ENCODE data around the gene ATXN7.

The ATXN7 gene, protein sequence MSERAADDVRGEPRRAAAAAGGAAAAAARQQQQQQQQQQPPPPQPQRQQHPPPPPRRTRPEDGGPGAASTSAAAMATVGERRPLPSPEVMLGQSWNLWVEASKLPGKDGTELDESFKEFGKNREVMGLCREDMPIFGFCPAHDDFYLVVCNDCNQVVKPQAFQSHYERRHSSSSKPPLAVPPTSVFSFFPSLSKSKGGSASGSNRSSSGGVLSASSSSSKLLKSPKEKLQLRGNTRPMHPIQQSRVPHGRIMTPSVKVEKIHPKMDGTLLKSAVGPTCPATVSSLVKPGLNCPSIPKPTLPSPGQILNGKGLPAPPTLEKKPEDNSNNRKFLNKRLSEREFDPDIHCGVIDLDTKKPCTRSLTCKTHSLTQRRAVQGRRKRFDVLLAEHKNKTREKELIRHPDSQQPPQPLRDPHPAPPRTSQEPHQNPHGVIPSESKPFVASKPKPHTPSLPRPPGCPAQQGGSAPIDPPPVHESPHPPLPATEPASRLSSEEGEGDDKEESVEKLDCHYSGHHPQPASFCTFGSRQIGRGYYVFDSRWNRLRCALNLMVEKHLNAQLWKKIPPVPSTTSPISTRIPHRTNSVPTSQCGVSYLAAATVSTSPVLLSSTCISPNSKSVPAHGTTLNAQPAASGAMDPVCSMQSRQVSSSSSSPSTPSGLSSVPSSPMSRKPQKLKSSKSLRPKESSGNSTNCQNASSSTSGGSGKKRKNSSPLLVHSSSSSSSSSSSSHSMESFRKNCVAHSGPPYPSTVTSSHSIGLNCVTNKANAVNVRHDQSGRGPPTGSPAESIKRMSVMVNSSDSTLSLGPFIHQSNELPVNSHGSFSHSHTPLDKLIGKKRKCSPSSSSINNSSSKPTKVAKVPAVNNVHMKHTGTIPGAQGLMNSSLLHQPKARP

DNA sequence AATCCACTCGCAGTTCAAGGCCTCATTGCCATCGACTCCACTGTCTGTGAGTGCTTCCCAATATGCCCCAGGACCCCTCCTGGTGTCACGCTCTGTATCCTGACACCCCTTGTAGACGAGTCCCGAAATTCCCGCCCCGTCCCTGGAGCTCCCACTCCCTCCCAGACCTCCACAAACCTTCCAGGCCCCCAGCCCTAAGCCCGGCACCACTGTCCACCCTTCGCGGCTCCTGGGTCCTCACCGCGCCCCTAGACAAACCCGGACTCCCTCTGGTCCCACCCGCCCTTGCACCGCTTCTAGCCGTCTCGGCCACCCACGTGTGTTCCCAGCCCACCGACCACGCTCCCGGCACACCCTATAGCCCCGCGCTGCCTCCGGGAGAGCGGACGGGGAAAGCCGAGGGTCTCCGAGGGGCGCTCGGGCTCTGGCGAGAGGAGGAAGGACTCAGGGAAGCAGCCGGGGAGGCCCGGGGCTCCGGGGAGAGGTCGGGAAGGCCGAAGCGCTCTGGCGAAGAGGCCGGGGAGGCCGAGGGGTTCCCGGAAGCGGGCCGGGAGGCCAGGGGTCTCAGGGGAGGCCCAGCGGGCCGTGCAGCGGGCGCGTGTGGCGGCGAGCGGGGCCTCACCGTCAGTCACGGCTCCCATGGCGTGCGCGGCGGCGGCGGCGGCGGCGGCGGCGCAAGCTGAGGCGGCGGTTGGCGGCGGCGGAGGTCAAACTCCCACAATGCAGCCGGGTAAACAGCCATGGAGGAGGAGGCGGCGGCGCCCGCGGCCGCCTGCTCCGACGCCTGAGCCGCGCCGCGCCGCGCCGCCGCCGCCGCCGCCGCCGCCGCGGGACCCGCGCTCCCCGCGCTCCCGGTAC lies at the start of gene ATXN7, which contains the start of gene THOC7:
Gene ATXN7, plus strand, starts transcription at position 718 of the 858 bp plus-strand sequence. CDS start 48,732 bp downstream, outside the sequence.
Gene THOC7, minus strand, starts transcription at position 656 of the 858 bp plus-strand sequence. Its CDS starts 15 bp downstream, at position 641.
- DNase-seq: peak; percentile 54

DNA sequence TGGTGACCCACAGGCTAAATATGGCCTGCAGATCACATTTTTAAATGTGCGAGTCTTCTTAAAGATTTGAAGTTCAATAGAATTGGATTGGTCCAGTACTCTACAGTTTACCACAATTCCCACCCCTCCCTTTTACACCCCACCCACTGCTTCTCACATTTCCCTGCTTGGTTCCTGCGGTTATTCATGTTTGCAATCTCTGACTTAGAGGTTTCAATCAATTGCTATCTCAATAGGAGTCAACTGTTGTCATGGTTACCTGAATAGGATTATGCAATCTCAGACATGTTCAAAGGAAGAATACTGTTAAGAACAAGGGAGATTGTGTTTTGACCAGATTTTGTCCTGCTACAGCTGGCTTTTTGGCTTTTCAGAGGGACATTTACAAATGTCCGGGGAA lies 49.4 kb upstream of the ATXN7 start:
- peak; percentile 71 for DNase-seq

DNA sequence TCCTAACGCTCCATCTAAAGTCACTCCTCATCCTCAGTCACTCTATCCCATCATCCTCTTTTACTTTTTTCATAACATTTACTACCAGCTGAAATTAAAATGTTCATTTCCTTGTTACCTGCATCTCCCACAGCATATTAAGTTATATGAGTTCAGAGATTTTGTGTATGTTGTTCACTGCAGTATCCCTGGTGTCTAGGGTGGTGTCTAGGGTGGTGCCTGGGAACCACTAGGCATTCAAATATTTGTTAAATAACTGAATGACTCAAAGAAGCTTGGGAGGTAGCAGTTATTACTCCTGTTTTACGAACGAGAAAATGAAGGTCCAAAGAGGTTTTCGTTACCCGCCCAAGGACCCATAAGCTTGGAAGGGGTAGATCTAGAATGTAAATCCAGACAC lies 46.4 kb upstream of the ATXN7 start:
- DNase-seq: no peak

DNA sequence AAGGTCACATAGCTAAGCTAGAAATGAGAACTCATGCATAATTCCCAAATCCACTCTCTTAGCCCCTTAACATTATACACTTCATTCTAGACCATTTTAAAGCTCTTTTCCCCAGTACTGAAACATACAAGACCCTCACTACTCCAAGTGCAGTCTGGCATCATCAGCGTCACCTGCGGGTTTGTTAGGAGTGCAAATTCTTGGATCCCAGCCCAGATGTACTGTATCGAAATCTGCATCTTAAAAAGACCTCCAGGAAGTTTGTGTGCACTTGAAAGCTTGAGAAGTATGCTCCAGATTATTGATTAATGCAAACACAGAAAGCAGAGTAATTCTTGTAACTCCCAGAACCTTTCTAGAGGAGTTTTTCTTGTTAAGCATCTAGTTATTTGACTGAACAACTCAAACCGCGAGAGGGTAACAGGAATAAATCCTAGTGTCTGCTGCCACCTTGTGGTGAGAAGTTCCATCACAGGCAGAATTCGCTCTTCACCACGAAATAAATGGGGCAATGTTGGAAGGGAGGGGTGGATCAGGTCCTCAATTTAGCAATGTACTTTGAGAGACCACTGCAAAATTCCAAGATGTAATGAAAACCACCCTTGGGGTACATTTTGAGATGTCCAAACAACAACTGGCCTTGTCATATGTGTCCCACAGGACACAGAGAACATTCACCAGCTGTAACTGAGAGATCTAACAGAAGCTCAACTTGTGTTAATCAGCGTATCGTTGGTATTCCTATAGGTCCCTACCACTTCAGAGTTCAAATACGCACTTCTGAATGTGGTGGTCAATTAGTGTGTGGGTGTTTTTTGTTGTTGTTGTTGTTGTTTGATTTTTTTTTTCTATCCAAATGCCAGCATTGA lies 45.2 kb upstream of the ATXN7 start:
- peak; percentile 35 for DNase-seq

DNA sequence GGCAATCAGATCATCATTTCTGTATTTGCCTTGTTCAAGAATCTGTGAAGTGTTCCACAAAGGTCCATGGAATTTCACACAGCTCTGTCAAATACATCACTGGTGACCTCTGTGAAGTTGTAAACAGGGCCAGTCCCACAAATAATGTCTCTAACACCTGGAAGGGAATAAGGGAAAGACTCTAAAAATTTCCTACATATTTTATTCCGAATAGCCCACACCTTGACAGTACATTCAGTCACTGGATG lies 44.6 kb upstream of the ATXN7 start, which contains the start of gene C3orf49:
Gene C3orf49, plus strand, starts transcription at position 149 of the 248 bp plus-strand sequence. CDS start 173 bp downstream, outside the sequence.
- DNase-seq: no peak

DNA sequence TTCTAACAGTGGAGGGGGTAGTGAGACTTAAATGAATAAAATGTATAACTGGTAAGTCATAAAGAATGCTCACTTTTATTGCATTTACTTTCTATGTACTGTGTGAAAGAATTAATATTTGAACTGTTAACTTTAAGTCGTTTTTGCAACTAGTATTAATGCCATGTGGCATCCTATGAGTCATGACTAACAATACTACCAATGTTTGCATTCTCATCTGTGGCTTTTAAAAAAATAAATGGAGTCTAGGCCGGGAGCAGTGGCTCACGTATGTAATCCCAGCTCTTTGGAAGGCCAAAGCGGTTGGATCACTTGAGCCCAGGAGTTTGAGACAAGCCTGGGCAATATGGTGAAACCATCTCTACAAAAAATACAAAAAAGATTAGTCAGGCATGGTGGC lies 39.4 kb upstream of the ATXN7 start:
- DNase-seq: no peak

DNA sequence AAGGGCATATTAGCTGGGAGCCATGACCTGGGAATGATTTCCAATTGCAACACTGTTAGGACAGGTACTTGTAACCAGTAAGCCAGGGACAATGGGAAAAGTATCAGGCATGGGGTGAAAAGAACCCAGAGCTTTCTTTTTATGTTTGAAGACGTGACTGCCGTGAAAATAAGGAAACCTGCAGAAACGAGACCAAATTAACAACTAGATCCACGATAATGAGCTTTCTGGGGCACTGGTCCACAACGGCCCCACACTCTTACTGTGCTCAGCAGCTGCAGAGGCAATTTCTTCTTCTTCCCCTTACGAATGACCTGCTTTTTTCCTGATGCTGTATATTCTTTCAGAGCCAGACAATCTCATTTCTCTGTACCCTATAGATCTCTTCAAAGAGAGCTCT lies 33.1 kb upstream of the ATXN7 start:
- DNase-seq: no peak

DNA sequence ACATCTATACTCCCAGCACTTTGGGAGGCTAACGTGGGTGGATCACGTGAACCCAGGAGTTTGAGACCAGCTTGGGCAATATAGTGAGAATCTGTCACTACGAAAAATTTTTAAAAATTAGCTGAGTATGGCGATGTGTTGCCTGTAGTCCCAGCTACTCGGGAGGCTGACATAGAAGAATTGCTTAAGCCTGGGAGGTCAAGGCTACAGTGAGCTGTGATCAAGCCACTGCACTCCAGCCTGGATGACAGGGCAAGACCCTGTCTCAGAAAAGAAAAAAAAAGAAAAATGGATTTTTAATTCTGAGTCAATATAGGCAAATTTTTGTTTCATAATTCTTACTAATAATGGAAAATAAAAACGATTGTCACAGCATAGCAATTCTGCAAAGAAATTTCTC lies 31.3 kb upstream of the ATXN7 start:
- DNase-seq: no peak

DNA sequence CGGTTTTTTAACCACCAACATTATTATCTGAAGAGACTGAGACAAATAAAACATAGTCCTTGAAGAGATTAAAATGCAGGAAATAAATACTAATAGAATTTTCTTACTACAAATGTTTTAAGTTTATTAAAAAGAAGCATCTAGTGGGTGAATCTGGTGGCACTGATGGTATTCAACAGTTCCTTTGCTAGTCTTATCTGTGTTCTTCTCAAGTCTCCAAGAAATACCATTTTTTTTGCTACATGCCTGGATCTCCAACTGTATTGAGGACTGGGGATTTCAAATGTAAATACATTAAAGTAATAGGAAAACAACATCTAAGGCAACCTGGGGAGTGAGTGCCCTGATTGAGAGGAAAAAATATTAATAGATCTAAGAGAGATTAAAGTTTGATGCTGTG lies 22.0 kb upstream of the ATXN7 start:
- no peak for DNase-seq

DNA sequence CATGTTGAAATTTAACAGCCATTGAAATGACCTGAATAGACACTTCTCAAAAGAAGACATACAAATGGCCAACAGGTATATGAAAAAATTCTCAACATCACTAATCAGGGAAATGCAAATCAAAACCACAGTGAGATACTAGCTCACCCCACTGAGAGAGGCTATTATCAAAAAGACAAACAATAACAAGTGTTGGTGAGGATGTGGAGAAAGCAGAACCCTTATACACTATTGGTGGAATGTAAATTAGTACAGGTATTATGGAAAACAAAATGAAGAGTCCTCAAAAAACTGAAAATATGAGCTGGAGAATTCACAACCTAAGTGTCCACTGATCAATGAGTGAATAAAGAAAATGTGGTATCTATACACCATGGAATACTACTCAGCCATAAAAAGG lies 21.5 kb upstream of the ATXN7 start:
- DNase-seq: no peak

DNA sequence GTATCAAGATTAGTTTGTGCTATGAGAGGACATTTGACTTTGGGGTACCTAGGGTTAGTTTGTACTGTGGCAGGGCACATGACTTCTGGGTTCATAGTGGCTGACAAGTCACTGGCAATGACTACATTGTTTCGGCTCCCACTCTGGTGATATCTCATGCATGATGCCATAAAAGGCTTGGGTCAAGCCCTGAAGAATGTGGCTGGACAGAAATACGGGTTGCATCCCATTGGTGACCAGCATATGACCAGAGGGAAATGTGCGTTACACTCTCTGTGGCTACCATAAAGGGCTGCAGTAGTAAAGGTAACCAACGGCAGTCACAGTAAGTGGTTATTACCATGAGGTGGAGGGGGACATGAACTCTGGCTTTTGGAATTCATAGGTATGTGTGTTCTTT lies 18.5 kb upstream of the ATXN7 start:
- no peak for DNase-seq

DNA sequence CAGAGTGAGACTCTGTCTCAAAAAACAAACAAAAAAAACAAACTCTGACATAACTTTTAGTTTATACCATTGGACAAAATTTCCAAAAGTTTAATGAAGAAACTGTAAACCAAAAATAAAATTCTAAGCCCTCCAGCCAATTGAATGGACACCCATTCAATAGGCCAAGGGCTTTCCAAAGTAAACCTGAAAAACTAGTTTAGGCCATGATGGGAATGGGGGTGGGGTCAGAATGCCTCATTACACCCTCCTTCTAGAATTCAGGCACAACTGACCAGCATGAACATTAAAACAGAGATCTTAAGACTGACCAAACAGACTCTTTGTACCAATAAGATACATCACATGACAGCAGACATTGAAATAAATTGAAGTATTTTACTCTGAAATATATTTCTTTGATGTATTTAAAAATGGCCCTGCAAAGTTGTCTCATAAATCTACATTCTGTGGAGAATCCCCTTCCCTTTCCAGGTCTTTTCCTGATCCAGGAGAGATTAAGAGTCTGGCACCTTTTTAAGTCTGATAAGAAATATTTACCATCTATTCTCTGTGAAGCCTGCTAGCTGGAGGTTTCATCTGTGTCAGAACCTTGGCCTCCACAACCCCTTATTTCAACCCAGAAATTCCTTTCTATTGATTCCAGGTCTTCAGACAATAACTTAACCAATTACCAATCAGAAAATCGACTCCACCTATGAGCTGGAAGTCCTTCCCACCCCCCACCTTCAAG lies 15.8 kb upstream of the ATXN7 start:
- no peak for DNase-seq

DNA sequence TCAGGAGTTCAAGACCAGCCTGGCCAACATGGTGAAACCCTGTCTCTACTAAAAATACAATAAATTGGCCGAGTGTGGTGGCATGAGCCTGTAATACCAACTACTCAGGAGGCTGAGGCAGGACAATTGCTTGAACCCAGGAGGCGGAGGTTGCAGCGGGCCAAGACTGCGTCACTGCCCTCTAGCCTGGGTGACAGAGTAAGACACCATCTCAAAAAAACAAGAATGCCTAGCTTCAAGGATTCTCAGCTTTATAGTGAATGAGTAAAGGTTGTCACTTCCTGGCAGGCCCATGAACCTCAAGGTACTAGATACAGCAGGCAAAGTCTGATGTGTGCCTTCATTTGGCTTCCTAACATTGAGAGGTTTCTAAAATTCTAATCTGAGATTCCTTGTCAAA lies 14.5 kb upstream of the ATXN7 start:
- DNase-seq: no peak

DNA sequence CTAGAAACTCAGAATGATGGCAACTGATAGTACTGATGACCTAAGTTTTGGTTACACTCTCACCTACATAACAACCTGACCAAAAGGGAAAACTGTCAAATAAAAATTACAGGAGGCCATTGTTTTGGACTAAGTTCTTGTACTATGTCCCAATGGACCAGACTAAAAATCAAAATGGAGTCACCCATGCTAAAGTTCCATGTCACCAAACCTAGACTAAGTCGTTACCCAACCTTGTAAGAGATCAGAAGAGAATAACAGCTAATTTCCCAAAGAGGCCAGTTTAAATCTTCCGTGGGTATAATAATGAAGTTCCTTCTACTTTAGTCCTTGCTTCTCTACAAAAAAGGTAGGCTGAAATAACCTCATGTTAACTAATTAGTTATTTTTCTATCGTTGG lies 12.4 kb upstream of the ATXN7 start:
- DNase-seq: no peak

DNA sequence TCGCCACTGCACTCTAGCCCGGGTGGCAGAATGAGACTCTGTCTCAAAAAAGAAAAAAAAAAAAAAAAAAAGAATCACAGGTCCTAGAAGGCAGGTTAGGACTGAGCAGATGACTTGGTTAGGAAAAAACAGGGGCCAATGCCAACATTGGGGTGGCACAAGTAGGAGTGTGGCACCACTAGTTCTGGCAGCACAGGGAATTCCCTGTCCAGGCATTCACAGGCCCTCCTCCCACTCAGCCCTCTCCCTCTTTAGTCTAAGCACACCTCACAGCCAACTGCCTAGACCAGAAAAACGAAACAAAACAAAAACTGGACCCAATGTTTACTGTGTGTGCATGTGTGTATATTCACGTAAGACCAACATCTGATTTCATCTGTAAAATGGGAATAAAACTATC lies 10.6 kb upstream of the ATXN7 start:
- DNase-seq: no peak

DNA sequence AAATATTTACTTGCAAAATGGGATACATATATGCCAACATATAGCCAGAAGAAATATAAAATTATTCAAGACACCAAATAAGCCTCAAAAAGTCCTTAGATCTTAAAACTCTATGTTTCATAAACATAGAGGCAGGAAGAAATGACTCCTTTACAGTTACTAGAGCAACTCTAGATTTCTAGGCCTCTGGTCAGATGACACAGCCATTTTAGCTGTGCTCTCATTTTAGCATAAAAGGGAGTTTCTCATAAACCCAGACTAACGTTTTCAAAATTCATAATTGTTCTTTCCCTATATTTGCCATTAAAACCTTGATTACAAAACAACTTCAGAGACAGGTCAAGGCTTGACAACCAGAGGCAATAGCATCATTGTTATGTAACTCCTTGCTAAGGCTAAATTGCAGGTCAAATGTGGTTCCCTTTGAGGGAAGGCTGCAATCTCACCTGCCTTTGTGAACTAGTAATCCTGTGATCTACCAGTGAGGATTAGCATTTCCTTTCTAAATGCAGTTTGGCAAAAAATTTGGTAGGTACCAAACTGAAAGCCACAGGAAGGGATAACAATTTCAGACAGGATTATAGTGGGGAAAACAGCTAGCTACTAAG lies 8.2 kb upstream of the ATXN7 start:
- no peak for DNase-seq

DNA sequence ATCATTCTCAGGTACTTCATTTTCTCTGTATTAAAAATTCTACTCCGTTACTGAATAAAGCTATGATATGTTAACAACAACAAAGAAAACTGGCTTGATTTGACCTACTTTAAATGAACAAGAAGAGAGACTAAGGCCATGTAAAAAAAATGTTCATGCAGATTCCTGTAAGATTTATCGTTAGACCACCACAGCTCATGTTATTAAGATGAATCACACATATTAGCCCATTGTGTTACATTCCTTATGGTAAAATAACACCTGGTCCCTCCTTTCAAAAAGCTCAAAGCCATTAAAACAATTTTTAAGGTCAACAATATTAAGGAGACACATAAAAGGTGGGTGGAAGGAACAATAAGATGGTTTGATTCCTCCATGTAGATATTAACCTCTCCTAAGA lies 6.4 kb upstream of the ATXN7 start:
- no peak for DNase-seq

DNA sequence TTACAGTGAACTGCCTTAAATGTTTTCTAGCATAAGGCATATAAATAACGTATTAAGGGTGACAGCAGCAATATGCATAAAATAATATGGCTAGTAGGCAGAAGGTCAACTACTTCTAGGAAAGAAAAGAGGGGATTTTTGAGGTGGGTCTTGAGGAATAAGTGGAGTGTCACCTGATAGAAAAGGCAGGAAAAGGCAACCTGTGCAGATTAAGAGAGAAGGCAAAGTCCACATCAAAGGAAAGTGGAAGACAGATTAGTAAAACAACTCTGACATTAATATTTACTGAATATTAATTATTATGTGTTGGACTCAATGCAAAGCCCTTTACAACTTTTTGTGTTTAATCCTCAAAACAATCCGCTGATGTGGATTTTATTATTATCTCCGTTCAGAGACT lies 2.9 kb upstream of the ATXN7 start:
- DNase-seq: no peak

DNA sequence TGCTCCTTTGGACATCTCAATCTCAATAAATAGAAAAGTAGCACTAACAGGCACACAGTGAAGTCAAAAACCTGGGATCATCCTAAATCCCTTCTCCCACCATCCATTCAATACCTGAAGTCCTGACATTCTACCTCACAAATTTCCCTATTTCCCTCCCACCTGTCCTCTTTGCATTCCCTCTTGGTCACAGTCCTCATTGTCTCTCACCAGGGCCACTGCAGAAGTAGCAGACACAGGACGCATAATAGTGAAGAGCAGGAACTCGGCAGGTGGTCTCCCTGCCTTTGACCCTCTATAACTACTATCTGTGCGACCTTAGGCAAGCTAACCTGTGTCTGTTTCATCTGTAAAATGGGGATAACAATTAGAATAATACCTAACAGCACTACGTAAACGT lies 2.4 kb upstream of the ATXN7 start:
- DNase-seq: no peak

DNA sequence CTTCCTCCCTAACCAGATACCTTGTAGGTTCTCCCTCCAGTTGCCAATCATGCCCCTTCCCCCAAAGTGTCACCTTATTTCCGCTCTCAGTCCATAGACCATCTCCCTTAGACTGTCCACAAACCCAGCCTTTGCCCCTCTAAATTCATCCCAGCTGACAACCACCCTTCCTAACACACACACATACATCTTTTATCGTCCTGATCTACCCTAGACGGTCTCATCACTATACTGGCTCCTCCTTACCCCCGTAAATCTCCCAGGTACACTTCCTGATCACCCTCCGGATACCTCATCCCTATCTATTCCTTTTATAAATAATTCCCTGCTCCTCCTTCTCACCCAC lies 890 bp upstream of the ATXN7 start:
- DNase-seq: peak; percentile 37

Measured in NCI-H146 (cell line).